Vagina (tissue), 2 donors: ENCODE results near the gene MEIS1. TPM values are rescaled to one million over a fixed set of nuclear protein-coding genes. Genes with fewer than 3 reads are reported as not detected.

Experiments used
- DNase-seq, 2 donors: peaks; one replicate each; pipeline ENCODE4 v3.0.0-alpha.2; 2017; ENCODE audit errors: extremely low spot score in 2 of 2
- H3K27ac ChIP-seq: fragments of 200-600 bp; sonication (generic); one replicate; pipeline ENCODE4 v1.5.1; 2019
- H3K27me3 ChIP-seq: fragments of 200-600 bp; sonication (generic); one replicate; pipeline ENCODE4 v1.5.1; 2019
- H3K36me3 ChIP-seq, 2 donors: fragments of 200-600 bp; sonication (generic); one replicate each; pipeline ENCODE4 v1.5.1; 2017 to 2019
- H3K4me1 ChIP-seq: fragments of 200-600 bp; sonication (generic); one replicate; pipeline ENCODE4 v1.5.1; 2019
- H3K4me3 ChIP-seq, 2 donors: fragments of 200-600 bp; sonication (generic); 1 replicate in 1 of 2; 2 replicates in 1 of 2; pipeline ENCODE4 v1.5.1; 2016 to 2019
- H3K9me3 ChIP-seq: fragments of 200-600 bp; sonication (generic); one replicate; pipeline ENCODE4 v1.5.1; 2019
- POLR2A ChIP-seq, 2 donors: fragments of 450-650 bp; IDR thresholded peaks; one replicate each; pipeline ENCODE4 v1.6.1; 2017; ENCODE audit warnings: antibody characterized with exemption in 2 of 2, mild to moderate bottlenecking in 2 of 2, moderate library complexity in 2 of 2
- POLR2AphosphoS5 ChIP-seq, 2 donors: sonication (generic); formaldehyde crosslinking; IDR thresholded peaks; one replicate each; pipeline ENCODE4 v1.9.0; 2017; ENCODE audit warnings: antibody characterized with exemption in 2 of 2, mild to moderate bottlenecking in 2 of 2, low read depth in 1 of 2; ENCODE audit not compliant: insufficient read depth in 1 of 2
- intact Hi-C: fragments of 100-400 bp; cut with DNase I; formaldehyde crosslinking; loops from one replicate; pipeline ENCODE4 v1.15.1; 2023
- total RNA-seq: library from RNA; depleted of rRNA; stranded (reverse); fragments of >200 nt; gene quantifications from one replicate; pipeline ENCODE4 v1.2.3, GENCODE V29; 2016
- TF ChIP-seq, protein P1 (sequence below), 3 experiments: fragments of 450-650 bp in 2 of 3; fragments of 200-600 bp in 1 of 3; sonication (generic) in 1 of 3; IDR thresholded peaks; one replicate each; pipeline ENCODE4 v1.5.1; 2017 to 2019; ENCODE audit warnings: antibody characterized with exemption in 3 of 3, mild to moderate bottlenecking in 2 of 3, moderate library complexity in 2 of 3

The MEIS1 gene
- total RNA-seq, 1 donor from 2014 or later = 80.5 TPM

DNA sequence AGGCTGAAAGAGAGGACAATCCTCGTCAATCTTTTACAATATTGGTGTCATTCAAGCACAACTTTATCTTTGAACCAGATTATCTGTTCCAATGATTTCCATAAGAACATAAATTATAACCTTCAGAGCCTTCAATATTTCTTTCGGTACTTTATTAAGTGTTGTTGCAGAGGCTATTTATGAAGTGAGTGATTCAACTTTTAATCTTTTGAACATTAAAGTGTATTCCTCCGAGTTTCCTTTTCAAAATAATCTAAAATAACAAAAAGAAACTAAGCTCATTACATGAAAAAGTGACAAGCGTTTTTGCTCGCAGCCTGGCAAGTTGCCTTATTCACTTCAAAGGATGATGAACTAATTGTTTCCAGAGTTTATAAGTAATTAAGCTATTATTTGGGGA is 149.0 kb downstream of the MEIS1 start:
- DNase-seq = no peak
- H3K27ac ChIP-seq = peak overlapping the region; percentile 95
- H3K4me1 ChIP-seq = no peaks in the 10 kb centered on the region
- TF ChIP-seq POLR2A (IDR thresholded peaks at IDR 0.05) = no peak
- TF ChIP-seq POLR2AphosphoS5 (IDR thresholded peaks at IDR 0.05; ENCODE audit: insufficient read depth in 1 of 2, low read depth in 1 of 2) = no peak
- TF ChIP-seq, protein P1, sequence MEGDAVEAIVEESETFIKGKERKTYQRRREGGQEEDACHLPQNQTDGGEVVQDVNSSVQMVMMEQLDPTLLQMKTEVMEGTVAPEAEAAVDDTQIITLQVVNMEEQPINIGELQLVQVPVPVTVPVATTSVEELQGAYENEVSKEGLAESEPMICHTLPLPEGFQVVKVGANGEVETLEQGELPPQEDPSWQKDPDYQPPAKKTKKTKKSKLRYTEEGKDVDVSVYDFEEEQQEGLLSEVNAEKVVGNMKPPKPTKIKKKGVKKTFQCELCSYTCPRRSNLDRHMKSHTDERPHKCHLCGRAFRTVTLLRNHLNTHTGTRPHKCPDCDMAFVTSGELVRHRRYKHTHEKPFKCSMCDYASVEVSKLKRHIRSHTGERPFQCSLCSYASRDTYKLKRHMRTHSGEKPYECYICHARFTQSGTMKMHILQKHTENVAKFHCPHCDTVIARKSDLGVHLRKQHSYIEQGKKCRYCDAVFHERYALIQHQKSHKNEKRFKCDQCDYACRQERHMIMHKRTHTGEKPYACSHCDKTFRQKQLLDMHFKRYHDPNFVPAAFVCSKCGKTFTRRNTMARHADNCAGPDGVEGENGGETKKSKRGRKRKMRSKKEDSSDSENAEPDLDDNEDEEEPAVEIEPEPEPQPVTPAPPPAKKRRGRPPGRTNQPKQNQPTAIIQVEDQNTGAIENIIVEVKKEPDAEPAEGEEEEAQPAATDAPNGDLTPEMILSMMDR (IDR thresholded peaks at IDR 0.05) = no peak
- H3K27me3 ChIP-seq = no peaks in the 10 kb centered on the region
- no peaks in the 10 kb centered on the region for H3K36me3 ChIP-seq
- intact Hi-C loops = loop anchor here (10.0 kb wide), 1 partner anchor 279 kb away; no protein-coding TSS in a partner anchor
- peak overlapping the region; percentile 45 to 54 for H3K4me3 ChIP-seq
- no peaks in the 10 kb centered on the region for H3K9me3 ChIP-seq

DNA sequence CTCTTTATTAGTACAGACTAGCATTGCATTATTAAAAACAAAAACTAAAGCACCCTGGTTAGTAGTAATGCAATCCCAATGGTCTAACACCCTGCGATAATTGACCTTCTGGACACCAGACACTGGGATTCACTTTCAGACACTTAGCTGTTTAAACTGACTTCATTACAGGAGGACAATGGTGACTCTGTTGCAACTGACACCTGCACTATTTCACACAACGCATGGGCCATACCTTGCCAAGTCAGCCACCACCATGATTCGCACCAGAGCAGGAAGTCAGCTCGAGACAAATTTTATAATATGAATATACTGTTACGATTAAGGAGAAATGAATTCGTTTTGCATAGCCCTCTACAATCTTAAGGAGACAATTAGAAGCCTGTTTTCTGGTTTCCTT is 150.7 kb downstream of the MEIS1 start:
- no peaks in the 10 kb centered on the region for H3K27me3 ChIP-seq
- DNase-seq = no peak
- H3K27ac ChIP-seq = peak overlapping the region; percentile 95
- H3K4me3 ChIP-seq = no peak overlapping the region
- TF ChIP-seq, protein P1 (IDR thresholded peaks at IDR 0.05) = no peak
- no peaks in the 10 kb centered on the region for H3K4me1 ChIP-seq
- H3K9me3 ChIP-seq = no peaks in the 10 kb centered on the region
- H3K36me3 ChIP-seq = no peaks in the 10 kb centered on the region
- intact Hi-C loops = loop anchor here (10.0 kb wide), 1 partner anchor 281 kb away; no protein-coding TSS in a partner anchor

DNA sequence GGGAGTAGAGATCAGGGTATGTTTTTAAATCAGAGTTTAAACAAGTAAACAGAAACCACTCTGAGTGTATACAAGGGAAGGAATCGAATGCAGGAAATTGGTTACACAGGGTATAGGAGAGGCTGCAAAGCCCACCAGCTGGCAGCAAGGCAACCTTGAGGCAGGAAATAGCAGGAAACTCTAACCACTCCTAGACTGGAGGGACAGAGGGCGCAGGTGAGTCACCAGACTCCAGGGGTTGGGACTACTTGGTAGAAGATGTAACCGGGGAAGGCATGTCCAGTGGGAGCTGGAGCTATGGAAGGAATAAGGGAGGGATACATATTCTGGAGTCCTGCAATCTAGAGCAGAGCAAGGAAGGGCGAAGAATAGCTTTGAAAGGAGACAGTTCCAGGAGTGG is 152.3 kb downstream of the MEIS1 start:
- intact Hi-C loops = loop anchor here (10.0 kb wide), 1 partner anchor 282 kb away; no protein-coding TSS in a partner anchor
- DNase-seq = no peak
- Histone ChIP-seq H3K4me3 (no peak overlapping the region), H3K27ac (peak overlapping the region; percentile 31), H3K9me3 (no peaks in the 10 kb centered on the region), H3K27me3 (no peaks in the 10 kb centered on the region), H3K4me1 (no peaks in the 10 kb centered on the region), H3K36me3 (no peaks in the 10 kb centered on the region)
- TF ChIP-seq POLR2AphosphoS5 (IDR thresholded peaks at IDR 0.05; ENCODE audit: insufficient read depth in 1 of 2, low read depth in 1 of 2) = no peak
- TF ChIP-seq, protein P1 (IDR thresholded peaks at IDR 0.05) = no peak
- no peak for TF ChIP-seq POLR2A (IDR thresholded peaks at IDR 0.05)

DNA sequence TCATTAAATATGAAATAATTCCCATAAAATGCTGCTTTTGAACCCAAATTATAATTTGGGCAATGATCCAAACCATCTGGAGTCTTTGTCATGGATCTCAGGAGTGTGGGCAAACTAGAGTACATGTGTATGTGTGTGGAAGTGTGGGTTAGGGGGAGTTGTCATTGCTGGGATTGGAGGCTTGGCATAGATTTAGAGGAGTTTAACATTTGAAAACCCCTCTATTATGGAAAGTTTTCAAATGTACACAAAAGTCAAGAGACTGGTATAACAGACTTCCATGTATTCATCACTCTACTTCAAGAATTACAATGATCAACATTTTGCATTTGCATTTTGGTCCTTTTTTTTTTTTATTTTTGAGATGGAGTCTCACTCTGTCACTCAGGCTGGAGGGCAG is 159.1 kb downstream of the MEIS1 start:
- no peaks in the 10 kb centered on the region for H3K27me3 ChIP-seq
- H3K27ac ChIP-seq = no peak overlapping the region
- no peak for TF ChIP-seq POLR2AphosphoS5 (IDR thresholded peaks at IDR 0.05; ENCODE audit: insufficient read depth in 1 of 2, low read depth in 1 of 2)
- H3K4me3 ChIP-seq = no peak overlapping the region
- no peaks in the 10 kb centered on the region for H3K36me3 ChIP-seq
- intact Hi-C loops = no loop called here
- no peak for DNase-seq
- H3K4me1 ChIP-seq = no peaks in the 10 kb centered on the region
- H3K9me3 ChIP-seq = no peaks in the 10 kb centered on the region

DNA sequence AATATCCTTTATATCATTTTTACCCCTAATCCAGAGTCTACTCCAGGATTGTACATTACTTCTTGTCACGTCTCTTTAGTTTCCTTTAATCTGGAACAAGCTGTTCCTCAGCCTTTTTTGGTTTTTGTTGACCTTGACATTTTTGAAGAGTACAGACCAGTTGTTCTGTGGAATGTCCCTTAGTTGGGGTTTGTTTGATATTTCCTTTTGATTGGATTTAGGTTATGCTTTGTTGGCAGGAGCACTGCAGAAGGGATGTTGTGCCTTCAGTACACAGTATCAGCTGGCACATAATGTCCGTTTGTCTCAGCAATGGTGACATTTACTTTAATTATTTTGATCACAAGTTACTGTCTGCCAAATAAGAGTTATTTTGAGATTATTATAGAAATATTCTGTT is 160.6 kb downstream of the MEIS1 start:
- no peak overlapping the region for H3K27ac ChIP-seq
- DNase-seq = no peak
- H3K4me1 ChIP-seq = no peaks in the 10 kb centered on the region
- no peaks in the 10 kb centered on the region for H3K9me3 ChIP-seq
- H3K4me3 ChIP-seq = no peak overlapping the region
- no peaks in the 10 kb centered on the region for H3K27me3 ChIP-seq
- intact Hi-C loops = loop anchor here (5.0 kb wide), 1 partner anchor 1522 kb away; no protein-coding TSS in a partner anchor
- no peaks in the 10 kb centered on the region for H3K36me3 ChIP-seq
- TF ChIP-seq, protein P1 (IDR thresholded peaks at IDR 0.05) = no peak
- no peak for TF ChIP-seq POLR2A (IDR thresholded peaks at IDR 0.05)
- TF ChIP-seq POLR2AphosphoS5 (IDR thresholded peaks at IDR 0.05; ENCODE audit: insufficient read depth in 1 of 2, low read depth in 1 of 2) = no peak
